Keratinocyte (primary cell): ENCODE results near the gene TRAPPC1.

Experiments
- EZH2 ChIP-seq: IDR thresholded peaks from one replicate; pipeline ENCODE4 v1.6.1; 2012; ENCODE audit warnings: inconsistent platforms, mild to moderate bottlenecking, low read length, moderate library complexity
- TF ChIP-seq, protein P1 (sequence below), 3 experiments: IDR thresholded peaks in 1 of 3; conservative IDR thresholded peaks in 1 of 3; optimal IDR thresholded peaks in 1 of 3; 2 replicates in 2 of 3; 3 replicates in 1 of 3; pipeline versions ENCODE3 to v1.5.1; 2011; ENCODE audit warnings: low read length in 3 of 3, mild to moderate bottlenecking in 3 of 3, moderate library complexity in 2 of 3, control low read depth in 1 of 3, inconsistent platforms in 1 of 3; ENCODE audit not compliant: insufficient read depth in 2 of 3; ENCODE audit errors: extremely low read depth in 1 of 3

DNA sequence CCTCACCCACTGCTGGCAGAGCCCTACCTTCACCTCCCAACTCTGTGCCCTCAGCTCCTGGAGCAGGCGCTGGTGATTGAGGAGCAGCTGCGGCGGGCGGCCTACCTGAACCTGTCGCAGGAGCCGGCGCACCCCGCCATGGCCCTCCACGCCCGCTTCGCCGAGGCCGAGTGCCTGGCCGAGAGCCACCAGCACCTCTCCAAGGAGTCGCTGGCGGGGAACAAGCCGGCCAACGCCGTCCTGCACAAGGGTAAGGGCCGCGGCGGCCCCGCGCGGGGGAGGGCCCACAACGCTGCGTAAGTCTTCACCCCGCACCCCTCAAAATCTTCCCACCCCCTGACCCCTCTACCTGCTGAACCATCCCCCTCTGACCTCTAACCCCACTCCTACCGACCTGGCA, 22.7 kb downstream of the TRAPPC1 start:
- TF ChIP-seq, protein P1, sequence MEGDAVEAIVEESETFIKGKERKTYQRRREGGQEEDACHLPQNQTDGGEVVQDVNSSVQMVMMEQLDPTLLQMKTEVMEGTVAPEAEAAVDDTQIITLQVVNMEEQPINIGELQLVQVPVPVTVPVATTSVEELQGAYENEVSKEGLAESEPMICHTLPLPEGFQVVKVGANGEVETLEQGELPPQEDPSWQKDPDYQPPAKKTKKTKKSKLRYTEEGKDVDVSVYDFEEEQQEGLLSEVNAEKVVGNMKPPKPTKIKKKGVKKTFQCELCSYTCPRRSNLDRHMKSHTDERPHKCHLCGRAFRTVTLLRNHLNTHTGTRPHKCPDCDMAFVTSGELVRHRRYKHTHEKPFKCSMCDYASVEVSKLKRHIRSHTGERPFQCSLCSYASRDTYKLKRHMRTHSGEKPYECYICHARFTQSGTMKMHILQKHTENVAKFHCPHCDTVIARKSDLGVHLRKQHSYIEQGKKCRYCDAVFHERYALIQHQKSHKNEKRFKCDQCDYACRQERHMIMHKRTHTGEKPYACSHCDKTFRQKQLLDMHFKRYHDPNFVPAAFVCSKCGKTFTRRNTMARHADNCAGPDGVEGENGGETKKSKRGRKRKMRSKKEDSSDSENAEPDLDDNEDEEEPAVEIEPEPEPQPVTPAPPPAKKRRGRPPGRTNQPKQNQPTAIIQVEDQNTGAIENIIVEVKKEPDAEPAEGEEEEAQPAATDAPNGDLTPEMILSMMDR (optimal IDR thresholded peaks at IDR 0.05 in 1 of 3, IDR thresholded peaks at IDR 0.05 in 1 of 3, conservative IDR thresholded peaks at IDR 0.05 in 1 of 3; ENCODE audit: extremely low read depth in 1 of 3, insufficient read depth in 2 of 3, low read length in 3 of 3): no peak
- TF ChIP-seq EZH2: no peak
